SU-DHL-6 (cell line): ENCODE results near the gene VSIG4.

Source experiments
- H2AFZ ChIP-seq: fragments of 200-600 bp; sonication (generic); 2 replicates; pipeline ENCODE4 v1.6.1; 2014; ENCODE audit warnings: low read depth, mild to moderate bottlenecking, moderate library complexity, mixed read lengths, antibody characterized with exemption, low read length; ENCODE audit not compliant: severe bottlenecking
- H3F3A ChIP-seq: fragments of 200-600 bp; shearing (Covaris generic); 2 replicates; pipeline ENCODE4 v1.6.0; 2016; ENCODE audit warnings: antibody characterized with exemption, mild to moderate bottlenecking; ENCODE audit not compliant: insufficient read depth
- H3K27ac ChIP-seq: fragments of 200-600 bp; sonication (generic); 2 replicates; pipeline ENCODE4 v1.5.1; 2016; ENCODE audit warnings: low read depth, mild to moderate bottlenecking, low read length, moderate library complexity, mixed read lengths
- H3K27me3 ChIP-seq: fragments of 200-600 bp; sonication (generic), shearing (Covaris generic); 2 replicates; pipeline ENCODE4 v1.6.0; 2014; ENCODE audit warnings: mild to moderate bottlenecking, low read length
- H3K36me3 ChIP-seq: fragments of 200-600 bp; sonication (generic); 2 replicates; pipeline ENCODE4 v1.6.1; 2014; ENCODE audit warnings: mild to moderate bottlenecking, low read length, mixed read lengths
- H3K4me2 ChIP-seq: fragments of 300-600, 200-600 bp; shearing (Covaris generic), sonication (generic); 2 replicates; pipeline ENCODE4 v1.6.0; 2014; ENCODE audit warnings: low read length, low read depth, mild to moderate bottlenecking; ENCODE audit not compliant: poor library complexity, severe bottlenecking
- H3K4me3 ChIP-seq: fragments of 200-600 bp; sonication (generic); 2 replicates; pipeline ENCODE4 v1.5.1; 2014; ENCODE audit warnings: antibody characterized with exemption, low read length, mild to moderate bottlenecking, mixed read lengths; ENCODE audit not compliant: insufficient read depth, poor library complexity, severe bottlenecking
- H3K79me2 ChIP-seq: fragments of 200-600 bp; sonication (generic); 2 replicates; pipeline ENCODE4 v1.6.1; 2014; ENCODE audit warnings: mild to moderate bottlenecking, low read length, moderate library complexity; ENCODE audit not compliant: insufficient read depth
- H3K9ac ChIP-seq: fragments of 200-600 bp; sonication (generic); 2 replicates; pipeline ENCODE4 v1.7.0; 2014; ENCODE audit warnings: mild to moderate bottlenecking, low read length
- H3K9me2 ChIP-seq: fragments of 200-600 bp; sonication (generic); replicated peaks from 2 replicates; pipeline ENCODE4 v1.6.1; 2014; ENCODE audit warnings: low read length; ENCODE audit not compliant: insufficient read depth
- H3K9me3 ChIP-seq: fragments of 200-600 bp; sonication (generic); 2 replicates; pipeline ENCODE4 v1.6.1; 2014; ENCODE audit warnings: low read length, mixed read lengths; ENCODE audit not compliant: insufficient read depth
- H4K20me1 ChIP-seq: fragments of 200-600 bp; sonication (generic); 2 replicates; pipeline ENCODE4 v1.6.1; 2014; ENCODE audit warnings: low read depth, mild to moderate bottlenecking, antibody characterized with exemption, low read length, moderate library complexity, mixed read lengths
- EZH2phosphoT487 ChIP-seq: fragments of 200-600 bp; sonication (generic), shearing (Covaris generic); conservative IDR thresholded peaks from 2 replicates; pipeline ENCODE4 v1.6.1; 2018; ENCODE audit warnings: mild to moderate bottlenecking, antibody characterized with exemption, low read length, moderate library complexity, mixed read lengths
- TF ChIP-seq, protein P1 (sequence below): fragments of 200-600 bp; sonication (generic); IDR thresholded peaks from one replicate; pipeline ENCODE4 v1.5.1; 2017; ENCODE audit warnings: antibody characterized with exemption, mild to moderate bottlenecking, low read length, moderate library complexity; ENCODE audit not compliant: insufficient read depth, poor library complexity, severe bottlenecking

Gene VSIG4

GRCh38 chrX:66009231-66009845 lies 30.5 kb downstream of the VSIG4 start:
- Histone ChIP-seq H2AFZ (no peak overlapping the region), H3F3A (peaks cover 7% of the 10 kb centered on the region; the same call in 1 of the 2 replicates), H4K20me1 (no peaks in the 10 kb centered on the region), H3K9me3 (no peaks in the 10 kb centered on the region), H3K79me2 (no peaks in the 10 kb centered on the region), H3K27me3 (no peaks in the 10 kb centered on the region), H3K4me3 (no peak overlapping the region), H3K27ac (no peak overlapping the region), H3K36me3 (no peaks in the 10 kb centered on the region), H3K9me2 (no peaks in the 10 kb centered on the region), H3K4me2 (no peak overlapping the region), H3K9ac (no peak overlapping the region)
- TF ChIP-seq EZH2phosphoT487 = no peak
- TF ChIP-seq, protein P1, sequence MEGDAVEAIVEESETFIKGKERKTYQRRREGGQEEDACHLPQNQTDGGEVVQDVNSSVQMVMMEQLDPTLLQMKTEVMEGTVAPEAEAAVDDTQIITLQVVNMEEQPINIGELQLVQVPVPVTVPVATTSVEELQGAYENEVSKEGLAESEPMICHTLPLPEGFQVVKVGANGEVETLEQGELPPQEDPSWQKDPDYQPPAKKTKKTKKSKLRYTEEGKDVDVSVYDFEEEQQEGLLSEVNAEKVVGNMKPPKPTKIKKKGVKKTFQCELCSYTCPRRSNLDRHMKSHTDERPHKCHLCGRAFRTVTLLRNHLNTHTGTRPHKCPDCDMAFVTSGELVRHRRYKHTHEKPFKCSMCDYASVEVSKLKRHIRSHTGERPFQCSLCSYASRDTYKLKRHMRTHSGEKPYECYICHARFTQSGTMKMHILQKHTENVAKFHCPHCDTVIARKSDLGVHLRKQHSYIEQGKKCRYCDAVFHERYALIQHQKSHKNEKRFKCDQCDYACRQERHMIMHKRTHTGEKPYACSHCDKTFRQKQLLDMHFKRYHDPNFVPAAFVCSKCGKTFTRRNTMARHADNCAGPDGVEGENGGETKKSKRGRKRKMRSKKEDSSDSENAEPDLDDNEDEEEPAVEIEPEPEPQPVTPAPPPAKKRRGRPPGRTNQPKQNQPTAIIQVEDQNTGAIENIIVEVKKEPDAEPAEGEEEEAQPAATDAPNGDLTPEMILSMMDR = no peak

- Histone ChIP-seq H3K4me3 (no peak overlapping the region), H3K4me2 (no peak overlapping the region)
- TF ChIP-seq EZH2phosphoT487 = no peak
- TF ChIP-seq, protein P1 = no peak
Measured at GRCh38 chrX:66008328-66008970, 31.4 kb downstream of the VSIG4 start.

GRCh38 chrX:66007851-66008250 lies 32.0 kb downstream of the VSIG4 start:
- H3K27me3 ChIP-seq = no peaks in the 10 kb centered on the region
- no peaks in the 10 kb centered on the region for H3K9me2 ChIP-seq
- H4K20me1 ChIP-seq = no peaks in the 10 kb centered on the region
- H3K9me3 ChIP-seq = no peaks in the 10 kb centered on the region
- H3K4me2 ChIP-seq = no peak overlapping the region
- no peak overlapping the region for H3K27ac ChIP-seq
- TF ChIP-seq, protein P1 = no peak
- TF ChIP-seq EZH2phosphoT487 = no peak
- H3K4me3 ChIP-seq = no peak overlapping the region
- H3K79me2 ChIP-seq = no peaks in the 10 kb centered on the region
- peaks cover 3% of the 10 kb centered on the region; the same call in 1 of the 2 replicates for H3F3A ChIP-seq
- H3K36me3 ChIP-seq = no peaks in the 10 kb centered on the region
- H3K9ac ChIP-seq = no peak overlapping the region
- no peak overlapping the region for H2AFZ ChIP-seq

More at GRCh38 chrX:66008328-66008970, 31.4 kb downstream of the VSIG4 start:
- no peaks in the 10 kb centered on the region for H3K9me2 ChIP-seq
- H3F3A ChIP-seq = peaks cover 5% of the 10 kb centered on the region; the same call in 1 of the 2 replicates
- H3K9me3 ChIP-seq = no peaks in the 10 kb centered on the region
- H3K27me3 ChIP-seq = no peaks in the 10 kb centered on the region
- H4K20me1 ChIP-seq = no peaks in the 10 kb centered on the region
- no peak overlapping the region for H2AFZ ChIP-seq
- H3K9ac ChIP-seq = no peak overlapping the region
- no peaks in the 10 kb centered on the region for H3K79me2 ChIP-seq
- H3K36me3 ChIP-seq = no peaks in the 10 kb centered on the region
- H3K27ac ChIP-seq = no peak overlapping the region
